Measurements from ENCODE around the gene RND1.

- TF ChIP-seq, protein P1, sequence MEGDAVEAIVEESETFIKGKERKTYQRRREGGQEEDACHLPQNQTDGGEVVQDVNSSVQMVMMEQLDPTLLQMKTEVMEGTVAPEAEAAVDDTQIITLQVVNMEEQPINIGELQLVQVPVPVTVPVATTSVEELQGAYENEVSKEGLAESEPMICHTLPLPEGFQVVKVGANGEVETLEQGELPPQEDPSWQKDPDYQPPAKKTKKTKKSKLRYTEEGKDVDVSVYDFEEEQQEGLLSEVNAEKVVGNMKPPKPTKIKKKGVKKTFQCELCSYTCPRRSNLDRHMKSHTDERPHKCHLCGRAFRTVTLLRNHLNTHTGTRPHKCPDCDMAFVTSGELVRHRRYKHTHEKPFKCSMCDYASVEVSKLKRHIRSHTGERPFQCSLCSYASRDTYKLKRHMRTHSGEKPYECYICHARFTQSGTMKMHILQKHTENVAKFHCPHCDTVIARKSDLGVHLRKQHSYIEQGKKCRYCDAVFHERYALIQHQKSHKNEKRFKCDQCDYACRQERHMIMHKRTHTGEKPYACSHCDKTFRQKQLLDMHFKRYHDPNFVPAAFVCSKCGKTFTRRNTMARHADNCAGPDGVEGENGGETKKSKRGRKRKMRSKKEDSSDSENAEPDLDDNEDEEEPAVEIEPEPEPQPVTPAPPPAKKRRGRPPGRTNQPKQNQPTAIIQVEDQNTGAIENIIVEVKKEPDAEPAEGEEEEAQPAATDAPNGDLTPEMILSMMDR (IDR thresholded peaks at IDR 0.05), result no peak
- TF ChIP-seq POLR2A (IDR thresholded peaks at IDR 0.05) (no peak), POLR2AphosphoS5 (IDR thresholded peaks at IDR 0.05) (no peak)
Measured at GRCh38 chr12:48868451-48868850, 2.8 kb upstream of the RND1 start.
